GM21717 (cell line): Measurements from ENCODE around the gene NRIP2.

Experiments used
- ATAC-seq: cut with Tn5 transposase; IDR thresholded peaks from one replicate; pipeline ENCODE4 v1.9.1; 2021; ENCODE audit warnings: mild to moderate bottlenecking, moderate library complexity; ENCODE audit not compliant: unreplicated experiment

NRIP2 gene

DNA sequence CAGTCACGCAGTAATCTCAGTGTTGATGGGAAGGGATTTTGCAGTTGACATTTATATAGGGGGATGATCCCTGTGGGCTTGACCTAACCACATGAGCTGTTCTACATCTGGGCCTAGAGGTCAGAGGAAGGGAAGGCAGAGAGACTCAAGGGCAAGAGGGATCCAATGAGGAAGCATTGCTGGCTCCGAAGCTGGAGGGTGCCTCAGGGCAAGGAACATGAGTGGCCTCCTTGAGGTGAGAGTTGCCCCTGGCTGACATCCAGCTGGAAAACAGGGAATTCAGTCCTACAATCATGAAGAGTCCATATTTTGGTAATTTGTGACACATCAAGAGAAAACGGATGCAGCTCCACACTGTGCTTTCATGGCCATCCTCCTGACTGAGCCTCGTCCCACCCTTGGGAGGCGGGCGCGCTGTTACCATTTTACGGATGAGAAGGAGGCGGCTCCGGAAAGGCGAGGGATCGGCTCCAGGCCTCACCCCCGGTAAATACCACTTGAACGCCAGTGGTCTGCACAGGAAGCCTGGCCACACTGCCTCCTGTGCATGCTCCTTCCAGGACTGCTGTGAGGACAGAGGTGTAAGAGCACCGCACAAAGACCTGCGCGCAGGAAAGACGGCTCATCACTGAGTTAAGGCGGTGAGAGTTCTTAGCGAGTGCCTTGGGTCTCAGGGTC, 58.6 kb downstream of the NRIP2 start:
- ATAC-seq = no peak

DNA sequence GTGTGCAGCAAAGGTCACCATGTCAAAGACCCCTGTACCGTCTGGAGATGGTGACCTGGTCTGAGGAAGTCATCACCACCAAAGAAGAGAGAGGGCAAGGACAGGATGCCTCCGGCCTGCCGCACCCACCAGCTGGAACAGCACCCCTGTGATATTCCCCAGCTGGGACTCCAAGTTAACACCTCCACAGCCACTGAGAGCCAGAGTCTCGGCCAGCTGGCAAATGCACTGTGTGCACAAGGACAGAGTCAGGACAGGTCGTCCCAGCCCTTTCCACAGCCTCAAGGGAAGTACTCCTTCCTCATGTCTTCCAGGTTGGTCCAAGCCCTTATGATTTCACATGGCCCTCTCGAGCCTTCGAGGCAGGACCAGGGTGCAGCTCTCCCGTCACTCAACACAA, 59.4 kb downstream of the NRIP2 start:
- ATAC-seq = no peak
